Endothelial cell of umbilical vein (primary cell): ENCODE measurements around the gene GALNT12. TPM values are rescaled to one million over a fixed set of nuclear protein-coding genes. Genes with fewer than 3 reads are reported as not detected.

ENCODE experiments used
- BruUV-seq: library from RNA; stranded (reverse); fragments of 400-500 nt; replicated peaks from 2 replicates; lab custom pipeline; 2021; lab: Mats Ljungman, UMichigan
- CTCF ChIA-PET: fragments of 300-600, 350-600 bp; sonication (Branson Sonifier 250); formaldehyde crosslinking; loops from one replicate; lab custom pipeline; 2021; ENCODE audit warnings: antibody characterized with exemption, inconsistent platforms; lab: Charles Lee
- POLR2A ChIA-PET: fragments of 300-600, 350-600 bp; sonication (Branson Sonifier 250); formaldehyde crosslinking; loops from one replicate; lab custom pipeline; 2021; ENCODE audit warnings: antibody characterized with exemption, inconsistent platforms; lab: Charles Lee
- DNase-seq: peaks from one replicate; pipeline ENCODE4 v3.0.0-alpha.2; 2011; ENCODE audit warnings: low read depth, low spot score
- FAIRE-seq: peaks from 2 replicates; lab custom pipeline; 2011; peaks lifted over from hg19 to GRCh38; lab: Jason Lieb, UNC
- H2AFZ ChIP-seq: 2 replicates; pipeline ENCODE4 v1.6.0; 2012; ENCODE audit warnings: low read depth, low read length, control low read depth, inconsistent platforms
- H3K27ac ChIP-seq: 2 replicates; pipeline ENCODE4 v1.5.1; 2011; ENCODE audit warnings: low read depth, mild to moderate bottlenecking, control low read depth, low read length, moderate library complexity; ENCODE audit not compliant: insufficient read depth
- H3K27me3 ChIP-seq, 2 experiments: 2 replicates each; pipeline versions ENCODE4 v1.6.0 to v1.6.1; 2011; ENCODE audit warnings: low read length in 2 of 2, mixed read lengths in 1 of 2; ENCODE audit not compliant: control insufficient read depth in 2 of 2, insufficient read depth in 2 of 2
- H3K36me3 ChIP-seq, 2 experiments: 2 replicates in 1 of 2; 3 replicates in 1 of 2; pipeline ENCODE4 v1.5.1; 2011; ENCODE audit warnings: low read length in 2 of 2, mild to moderate bottlenecking in 1 of 2, moderate library complexity in 1 of 2; ENCODE audit not compliant: control insufficient read depth in 2 of 2, insufficient read depth in 2 of 2; ENCODE audit errors: extremely low read depth in 1 of 2
- H3K4me1 ChIP-seq: 3 replicates; pipeline ENCODE4 v1.5.1; 2011; ENCODE audit warnings: mild to moderate bottlenecking, low read length; ENCODE audit not compliant: control insufficient read depth, insufficient read depth; ENCODE audit errors: extremely low read depth
- H3K4me2 ChIP-seq: 2 replicates; pipeline ENCODE4 v1.6.1; 2011; ENCODE audit warnings: low read length, control low read depth, mixed read lengths; ENCODE audit not compliant: insufficient read depth
- H3K4me3 ChIP-seq, 3 experiments: fragments of 200-600 bp in 1 of 3; sonication (generic), shearing (Covaris generic) in 1 of 3; replicated peaks in 1 of 3; 2 replicates each; pipeline ENCODE4 v1.5.1; 2011 to 2016; ENCODE audit warnings: control low read depth in 3 of 3, low read length in 3 of 3, mild to moderate bottlenecking in 2 of 3, inconsistent platforms in 1 of 3, low read depth in 1 of 3, moderate library complexity in 1 of 3; ENCODE audit not compliant: insufficient read depth in 1 of 3
- H3K79me2 ChIP-seq: 2 replicates; pipeline ENCODE4 v1.6.0; 2012; ENCODE audit warnings: low read length, inconsistent platforms; ENCODE audit not compliant: control insufficient read depth, insufficient read depth
- H3K9ac ChIP-seq: replicated peaks from 2 replicates; pipeline ENCODE3; 2011; ENCODE audit warnings: low read length, control low read depth; ENCODE audit not compliant: insufficient read depth; ENCODE audit errors: extremely low read depth
- H3K9me1 ChIP-seq: replicated peaks from 3 replicates; pipeline ENCODE4 v1.6.0; 2011; ENCODE audit warnings: mild to moderate bottlenecking, low read length; ENCODE audit not compliant: control insufficient read depth, insufficient read depth; ENCODE audit errors: extremely low read depth
- H3K9me3 ChIP-seq: replicated peaks from 2 replicates; pipeline ENCODE4 v1.5.1; 2012; ENCODE audit warnings: low read length, inconsistent platforms; ENCODE audit not compliant: control insufficient read depth, insufficient read depth
- H4K20me1 ChIP-seq: replicated peaks from 2 replicates; pipeline ENCODE3; 2011; ENCODE audit warnings: mild to moderate bottlenecking, low read length; ENCODE audit not compliant: control insufficient read depth, insufficient read depth; ENCODE audit errors: extremely low read depth
- EZH2 ChIP-seq: IDR thresholded peaks from 2 replicates; pipeline ENCODE4 v1.6.1; 2012; ENCODE audit warnings: borderline replicate concordance, low read depth, mild to moderate bottlenecking, moderate library complexity, low read length, inconsistent platforms; ENCODE audit not compliant: severe bottlenecking
- FOS ChIP-seq: IDR thresholded peaks from 2 replicates; pipeline ENCODE4 v1.6.1; 2011; ENCODE audit warnings: mild to moderate bottlenecking, low read length, moderate library complexity, borderline replicate concordance; ENCODE audit not compliant: insufficient read depth
- GATA2 ChIP-seq: IDR thresholded peaks from 2 replicates; pipeline ENCODE4 v1.7.0; 2011; ENCODE audit warnings: low read depth, mild to moderate bottlenecking, moderate library complexity, mixed read lengths, low read length; ENCODE audit not compliant: insufficient read length, insufficient read depth
- JUN ChIP-seq: IDR thresholded peaks from 2 replicates; pipeline ENCODE4 v1.6.1; 2011; ENCODE audit warnings: borderline replicate concordance, low read depth; ENCODE audit not compliant: insufficient read length, insufficient read depth
- MYC ChIP-seq: IDR thresholded peaks from one replicate; pipeline ENCODE4 v1.6.1; 2011; ENCODE audit warnings: mild to moderate bottlenecking, low read depth, low read length
- POLR2A ChIP-seq: IDR thresholded peaks from 2 replicates; pipeline ENCODE4 v1.6.1; 2012; ENCODE audit warnings: low read depth, mild to moderate bottlenecking, control low read depth, low read length
- POLR2AphosphoS5 ChIP-seq: IDR thresholded peaks from 2 replicates; pipeline ENCODE4 v1.6.1; 2012; ENCODE audit warnings: low read depth, mild to moderate bottlenecking, control low read depth, low read length, moderate library complexity; ENCODE audit not compliant: insufficient read depth
- dilution Hi-C: fragments of 300-500 bp; cut with MboI; formaldehyde crosslinking; loops from one replicate; pipeline ENCODE4 v1.15.0; 2019; ENCODE audit warnings: low sequenced_read_pairs; ENCODE audit not compliant: extremely low pct_ligation_motif_present
- intact Hi-C: fragments of 100-400 bp; cut with micrococcal nuclease; formaldehyde crosslinking; loops from one replicate; pipeline ENCODE4 v1.10.0; 2022
- polyA plus RNA-seq, 4 experiments: library from polyadenylated mRNA; depleted of rRNA in 3 of 4; stranded (reverse) in 3 of 4; unstranded in 1 of 4; fragments of >200 nt; gene quantifications; 2 replicates each; pipeline versions ENCODE4 v1.2.1 to v1.2.3, GENCODE V29; 2011 to 2012; ENCODE audit warnings: missing spikeins in 1 of 4
- total RNA-seq: library from RNA; stranded (reverse); gene quantifications from 2 replicates; pipeline ENCODE4 v1.2.3, GENCODE V29; 2021
- TF ChIP-seq, protein P1 (sequence below), 2 donors: IDR thresholded peaks; 1 replicate in 1 of 2; 2 replicates in 1 of 2; pipeline ENCODE4 v1.5.1; 2011; ENCODE audit warnings: low read length in 2 of 2, mild to moderate bottlenecking in 2 of 2, moderate library complexity in 2 of 2, control low read depth in 1 of 2, inconsistent platforms in 1 of 2, low read depth in 1 of 2; ENCODE audit not compliant: insufficient read depth in 1 of 2; ENCODE audit errors: extremely low read depth in 1 of 2
- TF ChIP-seq, protein P2 (sequence below): IDR thresholded peaks from 2 replicates; pipeline ENCODE4 v1.6.1; 2011; ENCODE audit not compliant: insufficient read depth, insufficient read length

GALNT12 gene
- total and polyA plus RNA-seq, 2 donors (not counting 3 experiments of a cell fraction or from before 2014, with no cell fraction given) = 0.26 to 0.44 TPM

DNA sequence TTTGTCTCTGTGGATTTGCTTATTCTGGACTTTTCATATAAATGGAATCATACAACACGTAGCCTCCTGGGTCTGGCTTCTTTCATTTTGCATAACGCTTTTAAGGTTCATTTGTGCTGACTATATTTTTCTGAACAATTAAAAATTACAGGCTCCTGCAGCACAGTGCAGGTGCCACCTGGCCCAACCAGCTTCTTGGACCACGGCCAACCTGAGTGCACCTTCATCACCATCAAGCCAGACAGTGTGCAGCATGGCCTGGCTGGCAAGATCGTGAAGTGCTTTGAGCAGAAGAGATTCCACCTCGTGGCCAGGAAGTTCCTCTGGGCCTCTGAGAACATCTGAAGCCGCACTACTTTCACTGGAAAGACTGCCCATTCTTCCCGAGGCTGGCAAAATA, 82.8 kb downstream of the GALNT12 start:
- intact Hi-C loops (no loop called here), dilution Hi-C loops (no loop called here)
- TF ChIP-seq POLR2A (no peak), JUN (no peak), FOS (no peak)
- TF ChIP-seq, protein P1, sequence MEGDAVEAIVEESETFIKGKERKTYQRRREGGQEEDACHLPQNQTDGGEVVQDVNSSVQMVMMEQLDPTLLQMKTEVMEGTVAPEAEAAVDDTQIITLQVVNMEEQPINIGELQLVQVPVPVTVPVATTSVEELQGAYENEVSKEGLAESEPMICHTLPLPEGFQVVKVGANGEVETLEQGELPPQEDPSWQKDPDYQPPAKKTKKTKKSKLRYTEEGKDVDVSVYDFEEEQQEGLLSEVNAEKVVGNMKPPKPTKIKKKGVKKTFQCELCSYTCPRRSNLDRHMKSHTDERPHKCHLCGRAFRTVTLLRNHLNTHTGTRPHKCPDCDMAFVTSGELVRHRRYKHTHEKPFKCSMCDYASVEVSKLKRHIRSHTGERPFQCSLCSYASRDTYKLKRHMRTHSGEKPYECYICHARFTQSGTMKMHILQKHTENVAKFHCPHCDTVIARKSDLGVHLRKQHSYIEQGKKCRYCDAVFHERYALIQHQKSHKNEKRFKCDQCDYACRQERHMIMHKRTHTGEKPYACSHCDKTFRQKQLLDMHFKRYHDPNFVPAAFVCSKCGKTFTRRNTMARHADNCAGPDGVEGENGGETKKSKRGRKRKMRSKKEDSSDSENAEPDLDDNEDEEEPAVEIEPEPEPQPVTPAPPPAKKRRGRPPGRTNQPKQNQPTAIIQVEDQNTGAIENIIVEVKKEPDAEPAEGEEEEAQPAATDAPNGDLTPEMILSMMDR (IDR thresholded peaks at IDR 0.05; ENCODE audit: extremely low read depth in 1 of 2, insufficient read depth in 1 of 2, low read depth in 1 of 2, low read length in 2 of 2) = no peak
- H3K79me2 ChIP-seq = no peaks in the 10 kb centered on the region
- CTCF ChIA-PET = no interaction called here
- H3K4me3 ChIP-seq = no peak overlapping the region
- H3K4me2 ChIP-seq = no peak overlapping the region
- no TSS peak for BruUV-seq
- peaks cover 8 to 14% of the 10 kb centered on the region in 2 experiments for H3K27me3 ChIP-seq
- no peaks in the 10 kb centered on the region for H3K9me1 ChIP-seq
- H3K9me3 ChIP-seq = no peaks in the 10 kb centered on the region
- POLR2A ChIA-PET = no interaction called here
- no peak overlapping the region for H3K27ac ChIP-seq
- H3K36me3 ChIP-seq = no peaks in the 10 kb centered on the region
- no peak overlapping the region for H3K9ac ChIP-seq
- H3K4me1 ChIP-seq = peaks cover 16% of the 10 kb centered on the region
- DNase-seq = no peak
- no peak overlapping the region for H2AFZ ChIP-seq
- H4K20me1 ChIP-seq = no peaks in the 10 kb centered on the region
- FAIRE-seq = no peak

DNA sequence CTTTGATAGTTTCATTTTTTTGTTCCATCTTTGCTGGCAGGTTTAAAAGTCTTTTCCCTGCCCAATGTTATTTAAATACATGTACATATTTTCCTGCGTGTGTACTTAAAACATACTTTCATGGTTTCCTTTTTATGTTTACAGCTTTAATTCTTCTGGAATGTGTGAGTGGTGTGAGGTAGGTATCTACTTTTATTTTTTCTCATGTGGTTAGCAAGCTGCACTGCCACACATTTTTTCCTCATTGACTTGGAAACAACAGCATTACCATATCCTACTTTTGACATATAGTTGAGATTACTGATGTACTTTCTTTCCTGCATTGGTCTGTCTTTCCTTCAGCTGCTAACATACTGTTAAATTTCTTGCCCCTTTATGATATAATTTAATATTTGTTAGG, 84.8 kb downstream of the GALNT12 start:
- Histone ChIP-seq H3K9me1 (no peaks in the 10 kb centered on the region), H4K20me1 (no peaks in the 10 kb centered on the region), H3K4me3 (no peak overlapping the region), H3K4me1 (no peaks in the 10 kb centered on the region), H2AFZ (no peak overlapping the region), H3K27me3 (peaks cover 5 to 9% of the 10 kb centered on the region in 2 experiments), H3K36me3 (no peaks in the 10 kb centered on the region), H3K27ac (no peak overlapping the region), H3K9ac (no peak overlapping the region), H3K79me2 (no peaks in the 10 kb centered on the region), H3K4me2 (no peak overlapping the region), H3K9me3 (no peaks in the 10 kb centered on the region)
- FAIRE-seq (no peak), DNase-seq (no peak)
- BruUV-seq = no TSS peak
- intact Hi-C loops = no loop called here
- dilution Hi-C loops = no loop called here
- POLR2A ChIA-PET = no interaction called here
- TF ChIP-seq, protein P1 (IDR thresholded peaks at IDR 0.05; ENCODE audit: extremely low read depth in 1 of 2, insufficient read depth in 1 of 2, low read depth in 1 of 2, low read length in 2 of 2) = no peak
- TF ChIP-seq POLR2A (no peak), MYC (no peak), POLR2AphosphoS5 (no peak), FOS (no peak), JUN (no peak), EZH2 (no peak), GATA2 (no peak)
- TF ChIP-seq, protein P2, sequence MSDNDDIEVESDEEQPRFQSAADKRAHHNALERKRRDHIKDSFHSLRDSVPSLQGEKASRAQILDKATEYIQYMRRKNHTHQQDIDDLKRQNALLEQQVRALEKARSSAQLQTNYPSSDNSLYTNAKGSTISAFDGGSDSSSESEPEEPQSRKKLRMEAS = no peak
- CTCF ChIA-PET = interaction anchor here (1.7 kb wide), 2 partner anchors 16 to 44 kb away, joined by 4 read pairs; no protein-coding TSS in a partner anchor
